H9 (cell line): ENCODE measurements around the gene HBS1L. TPM values are rescaled to one million over a fixed set of nuclear protein-coding genes. Genes with fewer than 3 reads are reported as not detected.

Experiments used
- DNase-seq: peaks from one replicate; pipeline ENCODE4 v3.0.0-alpha.2; 2017
- H2AFZ ChIP-seq: one replicate; pipeline ENCODE4 v1.6.1; 2013; ENCODE audit warnings: mild to moderate bottlenecking, low read length, control low read depth, moderate library complexity
- H2AK5ac ChIP-seq: 2 replicates; pipeline ENCODE4 v1.6.1; 2013; ENCODE audit warnings: low read length, control low read depth, mixed read lengths; ENCODE audit not compliant: insufficient read length
- H2BK120ac ChIP-seq: one replicate; pipeline ENCODE4 v1.6.1; 2013; ENCODE audit warnings: low read depth, mild to moderate bottlenecking, low read length, control low read depth, inconsistent platforms; ENCODE audit not compliant: poor library complexity, severe bottlenecking
- H2BK12ac ChIP-seq: 2 replicates; pipeline ENCODE4 v1.6.1; 2013; ENCODE audit warnings: low read length, control low read depth, mixed read lengths, low read depth; ENCODE audit not compliant: insufficient read length
- H2BK15ac ChIP-seq: 2 replicates; pipeline ENCODE4 v1.6.1; 2013; ENCODE audit warnings: low read depth, low read length, control low read depth
- H2BK20ac ChIP-seq: one replicate; pipeline ENCODE4 v1.6.1; 2013; ENCODE audit warnings: low read depth, mild to moderate bottlenecking, low read length, control low read depth, inconsistent platforms; ENCODE audit not compliant: poor library complexity, severe bottlenecking
- H2BK5ac ChIP-seq: 2 replicates; pipeline ENCODE4 v1.6.1; 2013; ENCODE audit warnings: low read length, control low read depth, mixed read lengths; ENCODE audit not compliant: insufficient read length
- H3K14ac ChIP-seq: 2 replicates; pipeline ENCODE4 v1.6.1; 2013; ENCODE audit warnings: low read length, control low read depth; ENCODE audit not compliant: insufficient read depth
- H3K18ac ChIP-seq: 2 replicates; pipeline ENCODE4 v1.6.1; 2013; ENCODE audit warnings: low read depth, mild to moderate bottlenecking, mixed read lengths, low read length, control low read depth; ENCODE audit not compliant: insufficient read length
- H3K23ac ChIP-seq: 2 replicates; pipeline ENCODE4 v1.6.1; 2013; ENCODE audit warnings: low read length, control low read depth, mixed read lengths, low read depth; ENCODE audit not compliant: insufficient read length
- H3K23me2 ChIP-seq: 2 replicates; pipeline ENCODE4 v1.6.1; 2013; ENCODE audit warnings: low read depth, mild to moderate bottlenecking, mixed read lengths, low read length, control low read depth; ENCODE audit not compliant: insufficient read length, poor library complexity, severe bottlenecking
- H3K27ac ChIP-seq: 2 replicates; pipeline ENCODE4 v1.5.1; 2013; ENCODE audit warnings: low read length, control low read depth, mixed read lengths, low read depth; ENCODE audit not compliant: insufficient read length
- H3K27me3 ChIP-seq: 2 replicates; pipeline ENCODE4 v1.6.1; 2013; ENCODE audit warnings: low read length, control low read depth, inconsistent platforms; ENCODE audit not compliant: insufficient read depth
- H3K4ac ChIP-seq: 2 replicates; pipeline ENCODE4 v1.6.1; 2013; ENCODE audit warnings: low read depth, mild to moderate bottlenecking, control low read depth, inconsistent platforms, low read length, moderate library complexity
- H3K4me1 ChIP-seq: 2 replicates; pipeline ENCODE4 v1.6.1; 2013; ENCODE audit warnings: low read length, control low read depth, inconsistent platforms; ENCODE audit not compliant: insufficient read depth
- H3K4me2 ChIP-seq: 2 replicates; pipeline ENCODE4 v1.6.1; 2013; ENCODE audit warnings: low read length, control low read depth, mixed read lengths; ENCODE audit not compliant: insufficient read length, insufficient read depth
- H3K56ac ChIP-seq: 2 replicates; pipeline ENCODE4 v1.6.1; 2013; ENCODE audit warnings: low read depth, mild to moderate bottlenecking, mixed read lengths, low read length, control low read depth; ENCODE audit not compliant: insufficient read length
- H3K79me1 ChIP-seq: 2 replicates; pipeline ENCODE4 v1.6.1; 2013; ENCODE audit warnings: low read depth, mild to moderate bottlenecking, moderate library complexity, low read length, control low read depth, inconsistent platforms; ENCODE audit not compliant: insufficient read depth, poor library complexity, severe bottlenecking
- H3K79me2 ChIP-seq: 2 replicates; pipeline ENCODE4 v1.6.1; 2013; ENCODE audit warnings: low read length, control low read depth, inconsistent platforms; ENCODE audit not compliant: insufficient read depth
- H3K9ac ChIP-seq: 2 replicates; pipeline ENCODE4 v1.6.1; 2013; ENCODE audit warnings: low read length, control low read depth, mixed read lengths; ENCODE audit not compliant: insufficient read length; ENCODE audit errors: extremely low read depth
- H3K9me3 ChIP-seq: one replicate; pipeline ENCODE4 v1.6.1; 2013; ENCODE audit warnings: low read depth, low read length, inconsistent platforms; ENCODE audit not compliant: control insufficient read depth
- H3T11ph ChIP-seq: one replicate; pipeline ENCODE4 v1.6.1; 2013; ENCODE audit warnings: mild to moderate bottlenecking, low read length, control low read depth, inconsistent platforms
- H4K20me1 ChIP-seq: one replicate; pipeline ENCODE4 v1.6.1; 2013; ENCODE audit not compliant: control insufficient read depth, insufficient read length, insufficient read depth
- H4K5ac ChIP-seq: 2 replicates; pipeline ENCODE4 v1.6.1; 2013; ENCODE audit warnings: low read depth, mild to moderate bottlenecking, mixed read lengths, low read length, control low read depth; ENCODE audit not compliant: insufficient read length
- H4K8ac ChIP-seq: replicated peaks from 2 replicates; pipeline ENCODE4 v1.6.1; 2013; ENCODE audit warnings: low read length, control low read depth, mixed read lengths, low read depth; ENCODE audit not compliant: insufficient read length
- H4K91ac ChIP-seq: 2 replicates; pipeline ENCODE4 v1.6.1; 2013; ENCODE audit warnings: low read depth, mild to moderate bottlenecking, moderate library complexity, mixed read lengths, low read length, control low read depth; ENCODE audit not compliant: insufficient read length
- H3K27ac Mint-ChIP-seq, 3 experiments: 2 replicates in 2 of 3; 3 replicates in 1 of 3; pipeline ENCODE4 v1.8.0; 2020 to 2021; ENCODE audit warnings: mixed read lengths in 3 of 3, mild to moderate bottlenecking in 1 of 3, moderate library complexity in 1 of 3
- H3K27me3 Mint-ChIP-seq: 2 replicates; pipeline ENCODE4 v1.8.0; 2021; ENCODE audit warnings: low read depth, mild to moderate bottlenecking, moderate library complexity, mixed read lengths
- H3K36me3 Mint-ChIP-seq, 3 experiments: 2 replicates in 2 of 3; 3 replicates in 1 of 3; pipeline ENCODE4 v1.8.0; 2020 to 2021; ENCODE audit warnings: low read depth in 3 of 3, mixed read lengths in 3 of 3; ENCODE audit not compliant: insufficient read depth in 1 of 3
- H3K4me1 Mint-ChIP-seq, 2 experiments: 2 replicates each; pipeline ENCODE4 v1.8.0; 2020; ENCODE audit warnings: mixed read lengths in 2 of 2
- H3K4me3 Mint-ChIP-seq, 2 experiments: 2 replicates in 1 of 2; 3 replicates in 1 of 2; pipeline ENCODE4 v1.8.0; 2020 to 2021; ENCODE audit warnings: mild to moderate bottlenecking in 2 of 2, mixed read lengths in 2 of 2, moderate library complexity in 1 of 2
- H3K9me3 Mint-ChIP-seq, 2 experiments: 2 replicates in 1 of 2; 3 replicates in 1 of 2; pipeline ENCODE4 v1.8.0; 2020; ENCODE audit warnings: mild to moderate bottlenecking in 2 of 2, mixed read lengths in 2 of 2, moderate library complexity in 1 of 2
- WGBS: extraction: QIAGEN DNeasy Blood & Tissue Kit; methylation state at CpG from one replicate; pipeline ENCODE4 v1.1.7; 2013; ENCODE audit warnings: missing lambda C conversion rate, low lambda C conversion rate, mixed read lengths; ENCODE audit not compliant: insufficient read length; ENCODE audit errors: extremely low coverage; 5-methylcytosine and 5-hydroxymethylcytosine counted together
- total RNA-seq: library from RNA; stranded (reverse); gene quantifications from 2 replicates; pipeline ENCODE4 v1.2.1, GENCODE V29; 2021
- TF ChIP-seq, protein P1 (sequence below): fragments of 200-600 bp; sonication (generic); conservative IDR thresholded peaks from 3 replicates; pipeline ENCODE4 v1.8.0; 2021; ENCODE audit warnings: antibody characterized with exemption, mild to moderate bottlenecking

HBS1L gene
- total RNA-seq, 1 experiment from 2014 or later: 110 TPM

DNA sequence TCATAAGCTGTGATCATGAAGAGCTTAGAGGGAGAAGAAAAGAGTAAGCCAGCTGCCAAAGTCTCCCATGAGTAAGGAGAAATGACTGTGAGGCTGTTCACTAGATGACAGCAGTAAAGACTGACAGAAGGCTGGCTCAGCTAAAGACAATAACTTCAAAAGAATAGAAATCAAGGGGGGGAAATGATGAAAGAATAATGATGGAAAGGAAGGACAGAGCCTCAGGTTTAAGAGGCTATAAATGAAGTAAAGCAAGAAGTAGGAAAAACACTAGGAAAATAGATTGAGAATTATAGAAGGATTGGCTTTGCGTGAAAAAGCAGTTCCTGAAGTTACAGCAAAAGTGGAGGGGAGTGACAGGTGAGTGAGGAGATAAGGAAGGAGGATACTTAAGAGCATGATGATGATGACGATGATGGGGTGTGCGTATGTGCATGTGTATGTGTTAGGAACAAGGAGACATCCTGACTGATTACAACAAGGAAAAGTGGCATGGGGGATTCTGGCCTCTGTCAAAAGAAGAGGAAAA is 48.2 kb downstream of the HBS1L start:
- no peak overlapping the region for H3K56ac ChIP-seq
- no peak overlapping the region for H2AFZ ChIP-seq
- H2BK120ac ChIP-seq: no peak overlapping the region
- H3K18ac ChIP-seq: no peak overlapping the region
- no peaks in the 10 kb centered on the region for H3K79me2 ChIP-seq
- H3K23me2 ChIP-seq: no peaks in the 10 kb centered on the region
- H3K4me1 Mint-ChIP-seq: no peaks in the 10 kb centered on the region
- H4K20me1 ChIP-seq: no peaks in the 10 kb centered on the region
- no peak overlapping the region for H3K4ac ChIP-seq
- H2BK15ac ChIP-seq: no peak overlapping the region
- TF ChIP-seq, protein P1, sequence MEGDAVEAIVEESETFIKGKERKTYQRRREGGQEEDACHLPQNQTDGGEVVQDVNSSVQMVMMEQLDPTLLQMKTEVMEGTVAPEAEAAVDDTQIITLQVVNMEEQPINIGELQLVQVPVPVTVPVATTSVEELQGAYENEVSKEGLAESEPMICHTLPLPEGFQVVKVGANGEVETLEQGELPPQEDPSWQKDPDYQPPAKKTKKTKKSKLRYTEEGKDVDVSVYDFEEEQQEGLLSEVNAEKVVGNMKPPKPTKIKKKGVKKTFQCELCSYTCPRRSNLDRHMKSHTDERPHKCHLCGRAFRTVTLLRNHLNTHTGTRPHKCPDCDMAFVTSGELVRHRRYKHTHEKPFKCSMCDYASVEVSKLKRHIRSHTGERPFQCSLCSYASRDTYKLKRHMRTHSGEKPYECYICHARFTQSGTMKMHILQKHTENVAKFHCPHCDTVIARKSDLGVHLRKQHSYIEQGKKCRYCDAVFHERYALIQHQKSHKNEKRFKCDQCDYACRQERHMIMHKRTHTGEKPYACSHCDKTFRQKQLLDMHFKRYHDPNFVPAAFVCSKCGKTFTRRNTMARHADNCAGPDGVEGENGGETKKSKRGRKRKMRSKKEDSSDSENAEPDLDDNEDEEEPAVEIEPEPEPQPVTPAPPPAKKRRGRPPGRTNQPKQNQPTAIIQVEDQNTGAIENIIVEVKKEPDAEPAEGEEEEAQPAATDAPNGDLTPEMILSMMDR: no peak
- no CpG with 5 or more reads among the region's 3 CpGs for WGBS
- H3K27ac Mint-ChIP-seq: no peak overlapping the region
- H2BK5ac ChIP-seq: no peak overlapping the region
- no peaks in the 10 kb centered on the region for H3K9me3 Mint-ChIP-seq
- DNase-seq: no peak
- H3K27me3 ChIP-seq: no peaks in the 10 kb centered on the region
- H2BK12ac ChIP-seq: no peak overlapping the region
- no peak overlapping the region for H3K23ac ChIP-seq
- no peak overlapping the region for H3K4me3 Mint-ChIP-seq
- H4K8ac ChIP-seq: no peak overlapping the region
- H4K91ac ChIP-seq: no peak overlapping the region
- H3K9ac ChIP-seq: no peak overlapping the region
- no peaks in the 10 kb centered on the region for H3K4me1 ChIP-seq
- H3K14ac ChIP-seq: no peak overlapping the region
- H2AK5ac ChIP-seq: no peak overlapping the region
- H3K27ac ChIP-seq: no peak overlapping the region
- H4K5ac ChIP-seq: no peak overlapping the region
- no peaks in the 10 kb centered on the region for H3K9me3 ChIP-seq
- H2BK20ac ChIP-seq: no peak overlapping the region
- H3K4me2 ChIP-seq: no peak overlapping the region
- H3K36me3 Mint-ChIP-seq: peaks cover 0 to 4% (median 0%) of the 10 kb centered on the region in 3 experiments; a peak in 2 of 7 replicates
- no peak overlapping the region for H3T11ph ChIP-seq
- H3K79me1 ChIP-seq: no peaks in the 10 kb centered on the region
- no peaks in the 10 kb centered on the region for H3K27me3 Mint-ChIP-seq
